SK-N-SH (cell line): ENCODE data around the gene SEMA4D. TPM values are rescaled to one million over a fixed set of nuclear protein-coding genes. Genes with fewer than 3 reads are reported as not detected.

Source experiments
- CTCF ChIA-PET: fragments of 300-600, 350-600 bp; formaldehyde crosslinking; extraction: SDS; loops from one replicate; lab custom pipeline; 2021; lab: Yijun Ruan, JAX
- POLR2A ChIA-PET: fragments of 350-600 bp; sonication (Branson Sonifier 250); formaldehyde crosslinking; extraction: SDS; loops from one replicate; lab custom pipeline; 2020; ENCODE audit warnings: antibody characterized with exemption, inconsistent platforms; lab: Yijun Ruan, JAX
- DNase-seq: peaks from one replicate; pipeline ENCODE4 v3.0.0; 2012
- H2AFZ ChIP-seq: fragments of 200-600 bp; sonication (generic); 2 replicates; pipeline ENCODE4 v1.8.1; 2016; ENCODE audit warnings: antibody characterized with exemption, mild to moderate bottlenecking, low read depth
- H3F3A ChIP-seq: fragments of 200-600 bp; sonication (generic); replicated peaks from 2 replicates; pipeline ENCODE3; 2016; ENCODE audit warnings: antibody characterized with exemption, mild to moderate bottlenecking; ENCODE audit not compliant: insufficient read depth
- H3K27ac ChIP-seq, 2 experiments: fragments of 200-500 bp in 1 of 2; fragments of 200-600 bp in 1 of 2; sonication (Bioruptor generic) in 1 of 2; sonication (generic), shearing (Covaris generic) in 1 of 2; 2 replicates each; pipeline versions ENCODE4 v1.5.1 to v1.6.1; 2014 to 2016; ENCODE audit warnings: low read depth in 2 of 2, inconsistent platforms in 1 of 2, low read length in 1 of 2, mild to moderate bottlenecking in 1 of 2, mixed read lengths in 1 of 2
- H3K27me3 ChIP-seq: fragments of 200-600 bp; sonication (generic), shearing (Covaris generic); 2 replicates; pipeline ENCODE4 v1.6.1; 2016; ENCODE audit warnings: mixed run types; ENCODE audit not compliant: insufficient read depth
- H3K36me3 ChIP-seq, 2 experiments: fragments of 200-500 bp in 1 of 2; fragments of 200-600 bp in 1 of 2; sonication (Bioruptor generic) in 1 of 2; sonication (generic) in 1 of 2; replicated peaks in 1 of 2; 2 replicates each; pipeline versions ENCODE3 to v1.5.1; 2014 to 2016; ENCODE audit warnings: low read length in 1 of 2, mild to moderate bottlenecking in 1 of 2; ENCODE audit not compliant: insufficient read depth in 2 of 2, control insufficient read depth in 1 of 2
- H3K4me1 ChIP-seq, 2 experiments: fragments of 200-500 bp in 1 of 2; fragments of 200-600 bp in 1 of 2; sonication (Bioruptor generic) in 1 of 2; sonication (generic), shearing (Covaris generic) in 1 of 2; 2 replicates each; pipeline versions ENCODE4 v1.5.1 to v1.6.1; 2014 to 2016; ENCODE audit warnings: low read depth in 1 of 2, low read length in 1 of 2, mixed run types in 1 of 2; ENCODE audit not compliant: insufficient read depth in 2 of 2, control insufficient read depth in 1 of 2
- H3K4me2 ChIP-seq: fragments of 200-600 bp; sonication (generic), shearing (Covaris generic); 2 replicates; pipeline ENCODE4 v1.6.1; 2017; ENCODE audit warnings: mixed run types
- H3K4me3 ChIP-seq, 2 experiments: fragments of 200-500 bp in 1 of 2; fragments of 200-600 bp in 1 of 2; sonication (Bioruptor generic) in 1 of 2; sonication (generic), shearing (Covaris generic) in 1 of 2; 2 replicates each; pipeline versions ENCODE4 v1.5.1 to v1.8.1; 2014 to 2016; ENCODE audit warnings: low read depth in 2 of 2, inconsistent platforms in 1 of 2, low read length in 1 of 2, mild to moderate bottlenecking in 1 of 2, mixed read lengths in 1 of 2, moderate library complexity in 1 of 2
- H3K79me2 ChIP-seq: fragments of 200-600 bp; sonication (generic); 2 replicates; pipeline ENCODE4 v1.8.1; 2017; ENCODE audit warnings: mild to moderate bottlenecking; ENCODE audit not compliant: insufficient read depth
- H3K9ac ChIP-seq: fragments of 200-600 bp; sonication (generic); 2 replicates; pipeline ENCODE4 v1.6.1; 2017; ENCODE audit warnings: mixed run types
- H3K9me2 ChIP-seq: fragments of 200-600 bp; sonication (generic); 2 replicates; pipeline ENCODE4 v1.6.1; 2017; ENCODE audit warnings: mixed run types
- H3K9me3 ChIP-seq: fragments of 200-600 bp; sonication (generic); 2 replicates; pipeline ENCODE4 v1.6.1; 2017; ENCODE audit warnings: mixed run types, mild to moderate bottlenecking, moderate library complexity
- H4K20me1 ChIP-seq: fragments of 200-600 bp; sonication (generic); 2 replicates; pipeline ENCODE4 v1.6.1; 2017; ENCODE audit warnings: mild to moderate bottlenecking, mixed run types; ENCODE audit not compliant: insufficient read depth
- CHD2 ChIP-seq: fragments of 150-350 bp; IDR thresholded peaks from 2 replicates; pipeline ENCODE4 v1.6.1; 2018; ENCODE audit warnings: low read length; ENCODE audit not compliant: partially characterized antibody
- FOSL2 ChIP-seq: IDR thresholded peaks from 2 replicates; pipeline ENCODE4 v1.4.0; 2012; ENCODE audit warnings: low read depth, mild to moderate bottlenecking, moderate library complexity, borderline replicate concordance
- FOXJ3 ChIP-seq: sonication (generic); formaldehyde crosslinking; IDR thresholded peaks from 2 replicates; pipeline ENCODE4 v1.5.1; 2020; ENCODE audit warnings: mild to moderate bottlenecking, missing genetic modification reagents
- FOXM1 ChIP-seq: IDR thresholded peaks from 2 replicates; pipeline ENCODE4 v1.4.0; 2012; ENCODE audit warnings: low read depth, mild to moderate bottlenecking
- GATA2 ChIP-seq: sonication (generic); formaldehyde crosslinking; IDR thresholded peaks from 2 replicates; pipeline ENCODE4 v1.5.0; 2020; ENCODE audit warnings: mild to moderate bottlenecking, missing genetic modification reagents
- JUND ChIP-seq: IDR thresholded peaks from 2 replicates; pipeline ENCODE4 v1.4.0; 2012
- MEF2A ChIP-seq: IDR thresholded peaks from 2 replicates; pipeline ENCODE4 v1.4.0; 2012; ENCODE audit warnings: low read depth, borderline replicate concordance
- MXI1 ChIP-seq: IDR thresholded peaks from 2 replicates; pipeline ENCODE4 v1.6.1; 2012; ENCODE audit warnings: mild to moderate bottlenecking, low read depth, low read length, improper control_type of control experiment
- NFIC ChIP-seq: IDR thresholded peaks from 2 replicates; pipeline ENCODE4 v1.4.0; 2012; ENCODE audit warnings: borderline replicate concordance
- POLR2AphosphoS5 ChIP-seq: IDR thresholded peaks from 2 replicates; pipeline ENCODE4 v1.6.1; 2012; ENCODE audit warnings: low read depth, low read length
- RAD21 ChIP-seq: IDR thresholded peaks from 2 replicates; pipeline ENCODE4 v1.6.1; 2012; ENCODE audit warnings: mild to moderate bottlenecking, low read length
- RCOR1 ChIP-seq: fragments of 150-350 bp; IDR thresholded peaks from 2 replicates; pipeline ENCODE4 v1.6.1; 2017; ENCODE audit warnings: antibody characterized with exemption, low read length
- RFX5 ChIP-seq: IDR thresholded peaks from 2 replicates; pipeline ENCODE4 v1.6.1; 2012; ENCODE audit warnings: mild to moderate bottlenecking, improper control_type of control experiment, low read length
- RXRA ChIP-seq: IDR thresholded peaks from 2 replicates; pipeline ENCODE4 v1.4.0; 2012; ENCODE audit warnings: low read depth, mild to moderate bottlenecking, borderline replicate concordance
- SIN3A ChIP-seq: IDR thresholded peaks from 2 replicates; pipeline ENCODE4 v1.6.1; 2012; ENCODE audit warnings: low read depth, mild to moderate bottlenecking, low read length, moderate library complexity, borderline replicate concordance
- SMC3 ChIP-seq: IDR thresholded peaks from 2 replicates; pipeline ENCODE4 v1.6.1; 2012; ENCODE audit warnings: low read depth, low read length, improper control_type of control experiment
- TAF1 ChIP-seq: IDR thresholded peaks from 2 replicates; pipeline ENCODE4 v1.6.1; 2012; ENCODE audit warnings: low read depth, mild to moderate bottlenecking, low read length, moderate library complexity, borderline replicate concordance
- TCF12 ChIP-seq: IDR thresholded peaks from 2 replicates; pipeline ENCODE4 v1.4.0; 2012
- YY1 ChIP-seq: IDR thresholded peaks from 2 replicates; pipeline ENCODE4 v1.4.0; 2012; ENCODE audit warnings: low read depth, mild to moderate bottlenecking
- WGBS: methylation state at CpG from one replicate; pipeline ENCODE4 v1.1.6; 2017; ENCODE audit warnings: low lambda C conversion rate; 5-methylcytosine and 5-hydroxymethylcytosine counted together
- polyA plus RNA-seq, 3 experiments: library from polyadenylated mRNA; depleted of rRNA; stranded (reverse); fragments of >200 nt; gene quantifications; 2 replicates each; pipeline ENCODE4 v1.2.3, GENCODE V29; 2012
- TF ChIP-seq, protein P1 (sequence below): IDR thresholded peaks from 2 replicates; pipeline ENCODE4 v1.4.0; 2012; ENCODE audit warnings: low read depth
- TF ChIP-seq, protein P2 (sequence below): IDR thresholded peaks from 2 replicates; pipeline ENCODE4 v1.4.0; 2012; ENCODE audit warnings: low read depth, borderline replicate concordance
- TF ChIP-seq, protein P3 (sequence below): IDR thresholded peaks from 2 replicates; pipeline ENCODE4 v1.6.1; 2012; ENCODE audit warnings: mild to moderate bottlenecking, low read depth, low read length, moderate library complexity
- TF ChIP-seq, protein P4 (sequence below): IDR thresholded peaks from 2 replicates; pipeline ENCODE4; 2012
- TF ChIP-seq, protein P5 (sequence below): fragments of 150-350 bp; IDR thresholded peaks from 2 replicates; pipeline ENCODE4 v1.6.1; 2017; ENCODE audit warnings: antibody characterized with exemption, low read length, low read depth, borderline replicate concordance
- TF ChIP-seq, protein P6 (sequence below): IDR thresholded peaks from 2 replicates; pipeline ENCODE4 v1.4.0; 2012; ENCODE audit warnings: low read depth, borderline replicate concordance

Gene SEMA4D
- polyA plus RNA-seq, 1 of the 3 experiments (the other 2 are of a cell fraction), result 4.8 TPM

DNA sequence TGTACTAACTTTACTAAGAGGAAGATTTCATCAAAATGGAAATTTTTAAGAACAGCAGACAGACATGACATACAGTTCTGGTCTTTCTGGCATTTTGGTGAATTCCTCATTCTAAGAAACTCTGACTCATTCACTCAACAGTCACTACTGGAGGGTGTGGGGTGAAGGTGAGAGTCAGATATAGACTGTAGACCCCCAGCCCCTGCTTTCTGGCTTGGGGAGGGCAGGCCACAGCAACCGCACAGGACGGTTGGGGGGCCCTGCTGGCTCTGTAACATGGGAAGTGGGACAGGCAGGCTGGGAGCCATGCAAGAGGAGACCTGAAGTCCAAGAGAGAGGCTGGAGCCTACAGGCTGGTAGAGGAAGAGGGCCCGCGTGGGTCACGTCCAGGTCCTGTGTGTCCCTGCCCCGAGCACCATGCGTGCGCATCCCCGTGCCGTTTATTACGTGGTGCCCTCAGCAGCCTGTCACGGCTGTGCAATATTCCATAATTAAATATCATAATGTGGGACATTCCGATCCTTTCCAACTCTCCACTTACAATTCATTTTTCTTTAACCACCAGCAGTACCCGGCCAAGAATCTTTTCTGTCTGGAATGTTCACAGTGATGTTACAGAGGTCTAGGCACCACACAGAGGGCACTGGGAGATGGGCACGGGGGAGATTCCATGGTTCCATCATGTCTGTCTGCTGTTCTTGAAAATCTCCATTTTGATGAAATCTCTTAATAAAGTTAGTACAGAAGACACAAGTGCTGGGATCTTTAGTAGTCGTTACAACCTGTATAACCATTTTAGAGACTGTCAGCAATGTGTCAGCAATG, 75.5 kb downstream of the SEMA4D start:
- Histone ChIP-seq H3K4me1 (peaks cover 7 to 26% of the 10 kb centered on the region in 2 experiments; a peak in 3 of 4 replicates), H3K4me2 (peak overlapping the region; percentile 46), H3K27me3 (no peaks in the 10 kb centered on the region), H3K9ac (peak overlapping the region; percentile 28; the same call in 1 of the 2 replicates), H4K20me1 (no peaks in the 10 kb centered on the region), H3K9me2 (no peaks in the 10 kb centered on the region), H3K79me2 (no peaks in the 10 kb centered on the region), H2AFZ (peak overlapping the region; percentile 43; the same call in 1 of the 2 replicates), H3K9me3 (no peaks in the 10 kb centered on the region), H3F3A (peaks cover 16% of the 10 kb centered on the region), H3K36me3 (no peaks in the 10 kb centered on the region), H3K27ac (peak overlapping the region; percentile 47 to 74), H3K4me3 (no peak overlapping the region)
- DNase-seq, result no peak
- WGBS, result 70% methylated on average over 15 of the region's 16 CpGs
- ChIA-PET CTCF (interaction anchor here (1.2 kb wide), 1 partner anchor 10 kb away, joined by 3 read pairs; no protein-coding TSS in a partner anchor), POLR2A (no interaction called here)
- peak; percentile 64 for TF ChIP-seq TCF12
- no peak for TF ChIP-seq RCOR1
- TF ChIP-seq, protein P1, sequence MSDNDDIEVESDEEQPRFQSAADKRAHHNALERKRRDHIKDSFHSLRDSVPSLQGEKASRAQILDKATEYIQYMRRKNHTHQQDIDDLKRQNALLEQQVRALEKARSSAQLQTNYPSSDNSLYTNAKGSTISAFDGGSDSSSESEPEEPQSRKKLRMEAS, result no peak
- TF ChIP-seq, protein P2, sequence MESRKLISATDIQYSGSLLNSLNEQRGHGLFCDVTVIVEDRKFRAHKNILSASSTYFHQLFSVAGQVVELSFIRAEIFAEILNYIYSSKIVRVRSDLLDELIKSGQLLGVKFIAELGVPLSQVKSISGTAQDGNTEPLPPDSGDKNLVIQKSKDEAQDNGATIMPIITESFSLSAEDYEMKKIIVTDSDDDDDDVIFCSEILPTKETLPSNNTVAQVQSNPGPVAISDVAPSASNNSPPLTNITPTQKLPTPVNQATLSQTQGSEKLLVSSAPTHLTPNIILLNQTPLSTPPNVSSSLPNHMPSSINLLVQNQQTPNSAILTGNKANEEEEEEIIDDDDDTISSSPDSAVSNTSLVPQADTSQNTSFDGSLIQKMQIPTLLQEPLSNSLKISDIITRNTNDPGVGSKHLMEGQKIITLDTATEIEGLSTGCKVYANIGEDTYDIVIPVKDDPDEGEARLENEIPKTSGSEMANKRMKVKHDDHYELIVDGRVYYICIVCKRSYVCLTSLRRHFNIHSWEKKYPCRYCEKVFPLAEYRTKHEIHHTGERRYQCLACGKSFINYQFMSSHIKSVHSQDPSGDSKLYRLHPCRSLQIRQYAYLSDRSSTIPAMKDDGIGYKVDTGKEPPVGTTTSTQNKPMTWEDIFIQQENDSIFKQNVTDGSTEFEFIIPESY, result no peak
- TF ChIP-seq TAF1, result no peak
- no peak for TF ChIP-seq SMC3
- TF ChIP-seq, protein P3, sequence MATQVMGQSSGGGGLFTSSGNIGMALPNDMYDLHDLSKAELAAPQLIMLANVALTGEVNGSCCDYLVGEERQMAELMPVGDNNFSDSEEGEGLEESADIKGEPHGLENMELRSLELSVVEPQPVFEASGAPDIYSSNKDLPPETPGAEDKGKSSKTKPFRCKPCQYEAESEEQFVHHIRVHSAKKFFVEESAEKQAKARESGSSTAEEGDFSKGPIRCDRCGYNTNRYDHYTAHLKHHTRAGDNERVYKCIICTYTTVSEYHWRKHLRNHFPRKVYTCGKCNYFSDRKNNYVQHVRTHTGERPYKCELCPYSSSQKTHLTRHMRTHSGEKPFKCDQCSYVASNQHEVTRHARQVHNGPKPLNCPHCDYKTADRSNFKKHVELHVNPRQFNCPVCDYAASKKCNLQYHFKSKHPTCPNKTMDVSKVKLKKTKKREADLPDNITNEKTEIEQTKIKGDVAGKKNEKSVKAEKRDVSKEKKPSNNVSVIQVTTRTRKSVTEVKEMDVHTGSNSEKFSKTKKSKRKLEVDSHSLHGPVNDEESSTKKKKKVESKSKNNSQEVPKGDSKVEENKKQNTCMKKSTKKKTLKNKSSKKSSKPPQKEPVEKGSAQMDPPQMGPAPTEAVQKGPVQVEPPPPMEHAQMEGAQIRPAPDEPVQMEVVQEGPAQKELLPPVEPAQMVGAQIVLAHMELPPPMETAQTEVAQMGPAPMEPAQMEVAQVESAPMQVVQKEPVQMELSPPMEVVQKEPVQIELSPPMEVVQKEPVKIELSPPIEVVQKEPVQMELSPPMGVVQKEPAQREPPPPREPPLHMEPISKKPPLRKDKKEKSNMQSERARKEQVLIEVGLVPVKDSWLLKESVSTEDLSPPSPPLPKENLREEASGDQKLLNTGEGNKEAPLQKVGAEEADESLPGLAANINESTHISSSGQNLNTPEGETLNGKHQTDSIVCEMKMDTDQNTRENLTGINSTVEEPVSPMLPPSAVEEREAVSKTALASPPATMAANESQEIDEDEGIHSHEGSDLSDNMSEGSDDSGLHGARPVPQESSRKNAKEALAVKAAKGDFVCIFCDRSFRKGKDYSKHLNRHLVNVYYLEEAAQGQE, result no peak
- TF ChIP-seq SIN3A, result no peak
- TF ChIP-seq, protein P4, sequence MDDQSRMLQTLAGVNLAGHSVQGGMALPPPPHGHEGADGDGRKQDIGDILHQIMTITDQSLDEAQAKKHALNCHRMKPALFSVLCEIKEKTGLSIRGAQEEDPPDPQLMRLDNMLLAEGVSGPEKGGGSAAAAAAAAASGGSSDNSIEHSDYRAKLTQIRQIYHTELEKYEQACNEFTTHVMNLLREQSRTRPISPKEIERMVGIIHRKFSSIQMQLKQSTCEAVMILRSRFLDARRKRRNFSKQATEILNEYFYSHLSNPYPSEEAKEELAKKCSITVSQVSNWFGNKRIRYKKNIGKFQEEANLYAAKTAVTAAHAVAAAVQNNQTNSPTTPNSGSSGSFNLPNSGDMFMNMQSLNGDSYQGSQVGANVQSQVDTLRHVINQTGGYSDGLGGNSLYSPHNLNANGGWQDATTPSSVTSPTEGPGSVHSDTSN, result peak; percentile 72
- TF ChIP-seq FOXM1, result no peak
- no peak for TF ChIP-seq RFX5
- no peak for TF ChIP-seq MXI1
- TF ChIP-seq RAD21, result no peak
- TF ChIP-seq JUND, result peak; percentile 83
- no peak for TF ChIP-seq FOXJ3 (CRISPR knock-in tag)
- TF ChIP-seq CHD2, result no peak
- no peak for TF ChIP-seq MEF2A
- peak; percentile 35; the same call in 1 of the 2 replicates for TF ChIP-seq NFIC
- no peak for TF ChIP-seq GATA2 (CRISPR knock-in tag)
- peak; percentile 91 for TF ChIP-seq FOSL2
- TF ChIP-seq, protein P5, sequence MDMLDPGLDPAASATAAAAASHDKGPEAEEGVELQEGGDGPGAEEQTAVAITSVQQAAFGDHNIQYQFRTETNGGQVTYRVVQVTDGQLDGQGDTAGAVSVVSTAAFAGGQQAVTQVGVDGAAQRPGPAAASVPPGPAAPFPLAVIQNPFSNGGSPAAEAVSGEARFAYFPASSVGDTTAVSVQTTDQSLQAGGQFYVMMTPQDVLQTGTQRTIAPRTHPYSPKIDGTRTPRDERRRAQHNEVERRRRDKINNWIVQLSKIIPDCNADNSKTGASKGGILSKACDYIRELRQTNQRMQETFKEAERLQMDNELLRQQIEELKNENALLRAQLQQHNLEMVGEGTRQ, result no peak
- TF ChIP-seq POLR2AphosphoS5, result no peak
- no peak for TF ChIP-seq RXRA
- no peak for TF ChIP-seq YY1
- TF ChIP-seq, protein P6, sequence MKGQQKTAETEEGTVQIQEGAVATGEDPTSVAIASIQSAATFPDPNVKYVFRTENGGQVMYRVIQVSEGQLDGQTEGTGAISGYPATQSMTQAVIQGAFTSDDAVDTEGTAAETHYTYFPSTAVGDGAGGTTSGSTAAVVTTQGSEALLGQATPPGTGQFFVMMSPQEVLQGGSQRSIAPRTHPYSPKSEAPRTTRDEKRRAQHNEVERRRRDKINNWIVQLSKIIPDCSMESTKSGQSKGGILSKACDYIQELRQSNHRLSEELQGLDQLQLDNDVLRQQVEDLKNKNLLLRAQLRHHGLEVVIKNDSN, result no peak
